GM18505 (cell line): Measurements from ENCODE around the gene CALCA.

ENCODE experiments used
- ATAC-seq: cut with Tn5 transposase; IDR thresholded peaks from one replicate; pipeline ENCODE4 v1.9.1; 2021; ENCODE audit not compliant: unreplicated experiment
- POLR2A ChIP-seq: IDR thresholded peaks from 4 replicates; pipeline ENCODE4 v1.6.1; 2011; ENCODE audit warnings: borderline replicate concordance; ENCODE audit not compliant: insufficient read depth, insufficient read length; ENCODE audit errors: extremely low read depth

The CALCA gene

GRCh38 chr11:14972581-14973495, 687 bp upstream of the CALCA start:
- no peak for ATAC-seq

DNA sequence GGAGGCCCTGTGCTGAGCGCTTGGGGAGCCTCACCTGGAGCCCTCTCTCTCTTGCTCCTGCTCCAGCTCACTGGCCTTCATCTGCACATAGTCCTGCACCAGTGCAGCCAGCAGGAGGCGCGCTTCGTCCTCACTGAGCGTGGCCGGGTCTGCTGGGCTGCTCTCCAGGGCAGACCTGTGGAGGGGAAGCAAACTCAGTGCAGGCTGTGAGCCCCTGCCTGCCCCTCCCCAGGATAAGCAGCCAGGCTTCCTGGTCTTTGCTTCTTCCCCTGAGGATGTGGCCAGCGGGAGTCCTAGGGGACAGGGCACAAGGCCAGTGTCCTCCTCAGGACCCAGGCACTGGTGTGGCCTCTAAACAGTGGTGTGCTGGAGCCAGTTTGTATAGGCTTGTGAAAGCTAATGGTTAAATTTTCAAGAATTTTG, 2.2 kb downstream of the CALCA start:
- ATAC-seq: peak; percentile 51
- TF ChIP-seq POLR2A: no peak

More at GRCh38 chr11:14972581-14973495, 687 bp upstream of the CALCA start:
- TF ChIP-seq POLR2A: no peak

GRCh38 chr11:14967581-14968243, 4.4 kb downstream of the CALCA start:
- no peak for TF ChIP-seq POLR2A
- ATAC-seq: no peak

GRCh38 chr11:14956111-14956510, 16.0 kb downstream of the CALCA start:
- no peak for TF ChIP-seq POLR2A
- no peak for ATAC-seq

DNA sequence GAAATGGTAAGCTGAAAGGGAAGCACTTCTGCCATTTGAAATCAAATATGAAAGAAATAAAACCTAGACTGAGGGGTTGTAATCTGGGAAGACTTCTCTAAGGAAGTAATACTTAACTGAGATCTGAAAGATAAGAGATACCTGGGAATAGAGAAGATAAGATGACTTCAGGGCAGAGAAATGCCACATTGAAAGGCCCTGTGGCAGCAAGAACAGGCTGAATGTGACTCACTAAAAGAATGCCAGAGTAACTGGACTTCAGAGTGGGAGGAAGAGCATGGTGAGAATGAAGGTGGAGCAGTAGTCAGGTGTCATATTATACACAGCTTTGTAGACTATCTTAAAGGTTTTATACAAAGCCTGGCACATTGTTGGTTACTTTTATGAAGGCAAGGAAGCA, 17.6 kb downstream of the CALCA start:
- TF ChIP-seq POLR2A: no peak

GRCh38 chr11:14953904-14954303, 18.2 kb downstream of the CALCA start:
- ATAC-seq: no peak

More for the DNA sequence above, 17.6 kb downstream of the CALCA start:
- no peak for ATAC-seq

GRCh38 chr11:14949437-14950147, 22.6 kb downstream of the CALCA start:
- ATAC-seq: no peak
- no peak for TF ChIP-seq POLR2A

More at GRCh38 chr11:14953904-14954303, 18.2 kb downstream of the CALCA start:
- no peak for TF ChIP-seq POLR2A

DNA sequence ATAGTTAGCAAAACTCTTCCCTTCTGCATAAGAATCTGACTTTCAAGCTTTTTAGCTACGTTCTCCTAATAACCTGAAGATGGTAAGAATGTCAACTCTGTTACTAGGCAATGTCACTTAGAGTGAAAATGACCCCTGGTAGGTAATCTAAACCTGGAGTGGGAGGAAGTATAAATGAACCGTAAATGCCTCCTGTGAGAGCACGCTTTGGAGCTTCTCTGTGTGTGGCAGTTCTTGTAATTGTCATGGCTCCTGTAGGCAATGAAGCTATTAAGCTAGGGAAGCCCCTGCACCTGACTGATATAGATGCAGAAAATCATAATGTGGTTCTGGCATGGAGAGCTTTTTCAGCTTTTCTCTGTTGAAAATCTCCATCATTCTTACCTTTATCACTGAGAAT, 29.4 kb downstream of the CALCA start:
- no peak for ATAC-seq

DNA sequence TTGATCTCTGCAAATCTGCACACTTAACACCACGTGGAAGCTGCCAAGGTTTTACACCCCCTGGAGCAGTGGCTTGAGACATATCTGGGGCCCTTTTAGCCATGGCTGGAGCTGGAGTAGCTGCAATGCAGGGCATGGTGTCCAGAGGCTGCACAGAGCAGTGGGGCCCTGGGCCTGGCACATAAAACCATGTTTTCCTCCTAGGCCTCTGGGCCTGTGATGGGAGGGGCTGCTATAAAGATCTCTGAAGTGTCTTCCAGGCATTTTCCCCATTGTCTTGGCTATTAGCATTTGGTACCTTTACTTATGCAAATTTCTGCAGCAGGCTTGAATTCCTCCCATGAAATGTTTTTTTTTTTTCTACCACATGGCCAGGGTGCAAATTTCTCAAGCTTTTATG, 33.2 kb downstream of the CALCA start:
- ATAC-seq: no peak
- TF ChIP-seq POLR2A: no peak

More for the DNA sequence above, 29.4 kb downstream of the CALCA start:
- no peak for TF ChIP-seq POLR2A

DNA sequence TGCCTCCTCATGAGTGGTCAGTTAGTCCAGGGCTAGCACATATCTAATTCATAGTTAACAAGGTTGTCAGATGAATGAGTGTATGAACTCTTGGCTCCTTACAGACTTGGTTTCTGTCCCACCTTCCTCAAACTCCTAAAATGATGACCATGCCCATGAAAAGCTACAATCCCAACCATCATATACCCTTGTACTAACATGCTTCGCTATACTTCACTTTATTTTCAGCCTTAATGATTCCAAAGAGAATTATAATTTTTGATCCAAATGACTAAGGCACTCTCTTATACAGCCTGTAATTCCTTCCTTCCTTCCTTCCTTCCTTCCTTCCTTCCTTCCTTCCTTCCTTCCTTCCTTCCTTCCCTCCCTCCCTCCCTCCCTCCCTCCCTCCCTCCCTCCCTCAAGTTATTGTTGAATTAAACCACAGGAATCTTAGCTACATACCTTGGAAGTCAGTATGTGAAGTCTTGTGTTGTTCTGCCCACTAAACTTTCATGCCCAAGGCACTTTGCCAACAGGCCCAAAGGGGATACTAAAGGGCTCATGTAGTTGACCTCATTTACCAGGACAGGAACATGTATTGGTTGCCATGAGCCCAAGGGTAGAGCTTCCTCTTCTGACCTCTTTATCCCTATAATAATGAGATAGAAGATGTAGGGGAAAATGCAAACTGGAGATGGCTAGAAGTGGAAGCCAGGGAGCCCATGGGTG, 37.4 kb downstream of the CALCA start:
- ATAC-seq: no peak

DNA sequence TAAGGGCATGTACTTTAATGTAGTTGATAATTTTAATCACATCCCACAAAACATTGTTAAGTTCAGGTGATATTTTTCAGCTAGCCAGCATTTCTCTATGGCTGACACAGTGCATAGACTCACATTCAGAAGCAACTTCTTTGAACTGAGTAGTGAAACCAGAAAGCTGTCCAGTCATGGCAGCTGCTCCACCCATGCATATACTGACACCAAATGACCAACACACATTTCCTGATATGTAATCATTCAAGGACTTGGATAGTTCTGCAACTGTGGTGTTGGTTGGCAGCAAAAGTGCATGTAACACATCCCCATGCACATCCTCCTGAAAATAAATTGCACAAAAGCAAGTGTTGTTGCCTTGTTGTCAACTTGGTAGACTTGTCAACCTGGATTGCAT, 39.7 kb downstream of the CALCA start:
- ATAC-seq: no peak
- TF ChIP-seq POLR2A: no peak

More for the DNA sequence above, 37.4 kb downstream of the CALCA start:
- no peak for TF ChIP-seq POLR2A

GRCh38 chr11:14930369-14930768, 41.8 kb downstream of the CALCA start:
- no peak for TF ChIP-seq POLR2A
- no peak for ATAC-seq

DNA sequence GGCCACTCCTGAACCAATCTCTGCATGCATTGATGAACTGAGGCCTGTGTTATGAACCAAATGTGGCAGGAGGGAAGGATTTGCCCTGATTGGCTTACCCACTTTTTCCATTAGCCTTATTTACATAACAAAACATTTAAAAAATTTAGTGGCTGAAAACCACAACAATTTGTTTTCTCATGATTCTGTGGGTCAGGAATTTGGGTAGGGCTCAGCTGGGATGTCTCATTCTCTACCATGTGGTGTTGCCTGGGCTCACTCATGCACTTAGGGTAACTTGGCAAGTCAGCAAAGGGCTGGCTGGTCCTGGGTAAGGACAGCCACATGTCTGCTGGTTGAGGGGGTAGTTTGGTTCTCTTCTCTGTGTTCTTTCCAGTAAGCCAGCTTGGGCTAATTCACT, 45.0 kb downstream of the CALCA start:
- TF ChIP-seq POLR2A: no peak
- ATAC-seq: no peak
